Activated naive CD4-positive, alpha-beta T cell treated with anti-CD3 and anti-CD28 coated beads, Interleukin-2, amount 10 ng/mL, durations not matched to agents 7 days and 5 days (primary cell): ENCODE measurements around the gene SLC8A1.

ENCODE experiments used
- CTCF ChIA-PET: fragments of 350-600 bp; sonication (Branson Sonifier 250); formaldehyde crosslinking; loops from one replicate; lab custom pipeline; 2021; ENCODE audit warnings: antibody characterized with exemption; lab: Charles Lee
- DNase-seq: peaks from one replicate; pipeline ENCODE4 v3.0.0-alpha.2; 2020
- H3K27ac Mint-ChIP-seq: one replicate; pipeline ENCODE4 v1.8.0; 2021; ENCODE audit warnings: mild to moderate bottlenecking, moderate library complexity, mixed read lengths
- H3K27me3 Mint-ChIP-seq: one replicate; pipeline ENCODE4 v1.8.0; 2021; ENCODE audit warnings: mild to moderate bottlenecking, mixed read lengths
- H3K36me3 Mint-ChIP-seq: one replicate; pipeline ENCODE4 v1.8.0; 2021; ENCODE audit warnings: mixed read lengths
- H3K4me1 Mint-ChIP-seq: one replicate; pipeline ENCODE4 v1.8.0; 2021; ENCODE audit warnings: mixed read lengths
- H3K4me3 Mint-ChIP-seq: one replicate; pipeline ENCODE4 v1.8.0; 2021; ENCODE audit warnings: mild to moderate bottlenecking, moderate library complexity, mixed read lengths
- H3K9me3 Mint-ChIP-seq: one replicate; pipeline ENCODE4 v1.8.0; 2021; ENCODE audit warnings: mixed read lengths

SLC8A1 gene

GRCh38 chr2:40276076-40276475, 175.8 kb downstream of the SLC8A1 start:
- CTCF ChIA-PET, result no interaction called here
- no peak for DNase-seq
- Mint-ChIP-seq H3K4me1 (no peaks in the 10 kb centered on the region), H3K4me3 (no peak overlapping the region), H3K36me3 (no peaks in the 10 kb centered on the region), H3K9me3 (no peaks in the 10 kb centered on the region), H3K27ac (no peak overlapping the region), H3K27me3 (no peaks in the 10 kb centered on the region)

DNA sequence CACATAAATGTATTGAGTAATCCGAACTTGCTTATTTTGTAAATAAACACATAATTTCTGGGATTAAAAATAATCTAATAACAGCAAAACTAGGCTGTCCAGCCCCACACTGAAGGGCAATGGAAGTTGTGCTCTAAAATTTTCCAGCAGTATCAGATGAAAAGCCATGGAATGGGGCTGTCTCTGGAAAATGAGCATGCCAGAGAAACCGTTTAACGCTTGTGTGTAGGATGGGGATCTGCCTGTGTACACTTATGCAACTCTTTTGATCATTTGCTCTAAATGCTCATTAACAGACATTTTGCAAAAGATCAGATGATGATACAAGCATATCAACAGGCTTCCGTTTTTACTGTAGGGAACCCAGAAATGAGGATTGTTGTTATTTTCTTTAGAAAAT, 177.6 kb downstream of the SLC8A1 start:
- CTCF ChIA-PET, result no interaction called here
- Mint-ChIP-seq H3K27ac (no peak overlapping the region), H3K27me3 (no peaks in the 10 kb centered on the region), H3K4me1 (no peaks in the 10 kb centered on the region), H3K4me3 (no peak overlapping the region), H3K9me3 (no peaks in the 10 kb centered on the region), H3K36me3 (no peaks in the 10 kb centered on the region)
- no peak for DNase-seq

DNA sequence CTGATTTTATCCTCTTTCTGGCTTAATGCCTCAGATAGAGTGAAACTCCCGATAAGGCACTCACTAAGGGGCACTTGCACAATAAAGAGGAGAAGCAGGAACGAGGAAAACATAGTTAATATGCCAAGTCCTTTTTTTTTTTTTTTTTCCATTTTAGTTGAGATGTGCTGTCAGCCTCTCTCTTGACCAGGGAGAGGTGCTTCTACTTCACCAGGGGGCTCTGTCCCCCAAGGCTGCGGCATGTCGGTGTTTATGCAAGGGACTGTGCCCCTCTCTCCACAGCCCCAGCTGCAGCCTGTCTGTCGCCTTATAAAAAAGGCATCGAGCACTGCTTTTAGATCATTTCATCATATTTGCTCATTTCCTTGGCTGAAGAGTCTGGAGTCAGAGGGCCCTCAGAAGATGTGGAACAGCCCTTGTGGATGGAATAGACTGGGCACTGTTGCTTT, 178.1 kb downstream of the SLC8A1 start:
- CTCF ChIA-PET, result no interaction called here
- H3K36me3 Mint-ChIP-seq, result no peaks in the 10 kb centered on the region
- H3K4me3 Mint-ChIP-seq, result no peak overlapping the region
- no peak overlapping the region for H3K27ac Mint-ChIP-seq
- H3K27me3 Mint-ChIP-seq, result no peaks in the 10 kb centered on the region
- no peak for DNase-seq
- no peaks in the 10 kb centered on the region for H3K9me3 Mint-ChIP-seq
- H3K4me1 Mint-ChIP-seq, result no peaks in the 10 kb centered on the region

DNA sequence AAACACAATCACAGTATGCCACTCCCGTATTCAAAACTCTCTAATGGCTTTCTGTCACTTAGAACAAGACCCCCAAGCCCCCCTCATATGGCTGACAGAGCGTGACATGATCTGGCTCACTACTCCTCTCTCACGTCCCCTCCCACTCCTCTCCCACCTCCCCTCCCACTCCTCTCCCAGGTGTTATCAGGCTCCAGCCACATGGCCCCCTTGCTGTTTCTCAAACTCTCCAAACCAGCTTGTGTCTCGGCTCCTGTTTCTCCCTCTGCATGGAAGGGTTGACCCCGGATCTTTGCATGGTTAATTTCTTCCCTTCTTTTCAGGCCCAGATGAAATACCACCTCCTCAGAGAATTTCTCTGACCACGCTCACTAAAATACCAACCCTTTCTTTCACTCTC, 180.8 kb downstream of the SLC8A1 start:
- Mint-ChIP-seq H3K4me1 (no peaks in the 10 kb centered on the region), H3K9me3 (no peaks in the 10 kb centered on the region), H3K36me3 (no peaks in the 10 kb centered on the region), H3K4me3 (no peak overlapping the region), H3K27me3 (no peaks in the 10 kb centered on the region), H3K27ac (no peak overlapping the region)
- DNase-seq, result no peak
- CTCF ChIA-PET, result no interaction called here

- no peaks in the 10 kb centered on the region for H3K4me1 Mint-ChIP-seq
- H3K36me3 Mint-ChIP-seq, result no peaks in the 10 kb centered on the region
- CTCF ChIA-PET, result no interaction called here
These were observed 181.5 kb downstream of the SLC8A1 start for GRCh38 chr2:40270372-40270771.

GRCh38 chr2:40268566-40268965, 183.3 kb downstream of the SLC8A1 start:
- Mint-ChIP-seq H3K4me1 (no peaks in the 10 kb centered on the region), H3K27me3 (no peaks in the 10 kb centered on the region), H3K9me3 (no peaks in the 10 kb centered on the region), H3K27ac (no peak overlapping the region), H3K36me3 (no peaks in the 10 kb centered on the region), H3K4me3 (no peak overlapping the region)
- DNase-seq, result no peak
- CTCF ChIA-PET, result no interaction called here

More at GRCh38 chr2:40270372-40270771, 181.5 kb downstream of the SLC8A1 start:
- no peak for DNase-seq
- Mint-ChIP-seq H3K9me3 (no peaks in the 10 kb centered on the region), H3K27me3 (no peaks in the 10 kb centered on the region), H3K4me3 (no peak overlapping the region), H3K27ac (no peak overlapping the region)

- CTCF ChIA-PET, result no interaction called here
- H3K4me3 Mint-ChIP-seq, result no peak overlapping the region
- no peaks in the 10 kb centered on the region for H3K9me3 Mint-ChIP-seq
- no peaks in the 10 kb centered on the region for H3K4me1 Mint-ChIP-seq
- no peaks in the 10 kb centered on the region for H3K36me3 Mint-ChIP-seq
- H3K27ac Mint-ChIP-seq, result no peak overlapping the region
- no peaks in the 10 kb centered on the region for H3K27me3 Mint-ChIP-seq
- DNase-seq, result no peak
These were observed 185.7 kb downstream of the SLC8A1 start for GRCh38 chr2:40266201-40266600.

- CTCF ChIA-PET, result no interaction called here
- H3K4me1 Mint-ChIP-seq, result no peaks in the 10 kb centered on the region
- no peaks in the 10 kb centered on the region for H3K9me3 Mint-ChIP-seq
- H3K36me3 Mint-ChIP-seq, result no peaks in the 10 kb centered on the region
- no peak overlapping the region for H3K4me3 Mint-ChIP-seq
- no peak for DNase-seq
- no peaks in the 10 kb centered on the region for H3K27me3 Mint-ChIP-seq
- H3K27ac Mint-ChIP-seq, result no peak overlapping the region
These were observed 186.3 kb downstream of the SLC8A1 start for GRCh38 chr2:40265602-40266001.

GRCh38 chr2:40261042-40261441, 190.8 kb downstream of the SLC8A1 start:
- no peak overlapping the region for H3K27ac Mint-ChIP-seq
- H3K4me3 Mint-ChIP-seq, result no peak overlapping the region
- H3K36me3 Mint-ChIP-seq, result no peaks in the 10 kb centered on the region
- CTCF ChIA-PET, result no interaction called here
- no peaks in the 10 kb centered on the region for H3K9me3 Mint-ChIP-seq
- no peak for DNase-seq
- no peaks in the 10 kb centered on the region for H3K27me3 Mint-ChIP-seq
- no peaks in the 10 kb centered on the region for H3K4me1 Mint-ChIP-seq

DNA sequence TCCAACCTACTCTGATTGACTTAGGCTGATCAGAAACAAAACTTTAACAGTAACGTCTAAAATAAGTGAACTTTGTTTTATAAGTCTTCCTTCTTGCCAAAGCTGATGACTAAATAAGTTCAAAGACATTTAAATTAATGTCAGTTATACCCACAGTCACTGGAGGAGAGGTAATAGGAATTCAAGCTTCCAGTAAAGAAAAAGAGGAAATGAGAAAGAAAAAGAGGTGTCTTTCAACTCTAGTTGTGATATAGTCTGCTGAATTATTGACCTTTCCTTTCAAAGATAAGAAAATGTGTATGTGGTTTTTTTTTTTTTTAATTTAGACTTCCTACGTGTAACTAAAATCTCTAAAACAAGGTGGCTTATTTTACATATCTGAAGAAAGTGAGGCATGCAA, 191.5 kb downstream of the SLC8A1 start:
- Mint-ChIP-seq H3K27me3 (no peaks in the 10 kb centered on the region), H3K36me3 (no peaks in the 10 kb centered on the region), H3K4me1 (no peaks in the 10 kb centered on the region), H3K27ac (no peak overlapping the region), H3K9me3 (no peaks in the 10 kb centered on the region), H3K4me3 (no peak overlapping the region)
- CTCF ChIA-PET, result interaction anchor here (0.6 kb wide), 1 partner anchor 347 kb away, joined by 3 read pairs; no protein-coding TSS in a partner anchor
- DNase-seq, result no peak

DNA sequence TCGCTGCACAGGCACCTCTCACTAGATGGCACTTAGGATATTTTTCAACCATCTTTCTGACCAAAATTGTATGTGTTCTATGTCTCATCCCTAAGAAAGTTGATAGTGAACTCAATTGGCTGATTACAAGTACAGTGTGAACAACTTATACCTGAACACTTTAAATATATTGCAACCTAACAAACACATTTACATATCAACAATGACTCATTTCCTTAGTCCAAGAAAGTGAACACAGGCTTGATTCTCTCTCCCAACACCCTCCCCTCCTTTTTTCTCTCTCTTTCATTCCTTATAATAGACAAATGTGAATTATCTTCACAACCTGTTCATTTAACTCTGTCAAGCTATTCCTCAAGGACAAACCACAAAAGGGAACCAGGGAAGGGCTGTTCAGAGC, 192.0 kb downstream of the SLC8A1 start:
- CTCF ChIA-PET, result no interaction called here
- Mint-ChIP-seq H3K27ac (no peak overlapping the region), H3K36me3 (no peaks in the 10 kb centered on the region), H3K4me1 (no peaks in the 10 kb centered on the region), H3K27me3 (no peaks in the 10 kb centered on the region), H3K9me3 (no peaks in the 10 kb centered on the region), H3K4me3 (no peak overlapping the region)
- DNase-seq, result no peak

DNA sequence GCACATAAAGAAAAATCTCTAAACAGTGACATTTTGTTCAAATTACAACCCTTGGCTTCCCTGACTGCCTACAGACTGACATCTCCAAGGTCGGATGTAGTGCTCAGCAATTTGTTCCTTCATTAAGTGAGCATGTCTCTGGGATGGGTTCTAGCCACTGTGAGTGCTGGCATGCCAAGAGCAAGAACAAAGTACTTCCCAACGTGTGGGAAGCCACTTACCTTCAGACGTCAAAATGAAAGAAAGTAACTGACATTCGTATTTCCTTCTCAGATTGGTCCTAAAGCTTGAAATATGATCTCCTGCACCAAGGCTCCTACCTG, 193.8 kb downstream of the SLC8A1 start:
- H3K4me1 Mint-ChIP-seq, result no peaks in the 10 kb centered on the region
- DNase-seq, result no peak
- no peaks in the 10 kb centered on the region for H3K9me3 Mint-ChIP-seq
- no peak overlapping the region for H3K4me3 Mint-ChIP-seq
- H3K27ac Mint-ChIP-seq, result no peak overlapping the region
- H3K27me3 Mint-ChIP-seq, result no peaks in the 10 kb centered on the region
- H3K36me3 Mint-ChIP-seq, result no peaks in the 10 kb centered on the region
- CTCF ChIA-PET, result interaction anchor here (0.6 kb wide), 1 partner anchor 622 kb away, joined by 4 read pairs; no protein-coding TSS in a partner anchor

GRCh38 chr2:40257340-40258134, 194.4 kb downstream of the SLC8A1 start:
- Mint-ChIP-seq H3K4me1 (no peaks in the 10 kb centered on the region), H3K27ac (no peak overlapping the region)
- CTCF ChIA-PET, result interaction anchor here (0.6 to 1.4 kb wide), 2 partner anchors 13 to 193 kb away, joined by 3 read pairs; no protein-coding TSS in a partner anchor

DNA sequence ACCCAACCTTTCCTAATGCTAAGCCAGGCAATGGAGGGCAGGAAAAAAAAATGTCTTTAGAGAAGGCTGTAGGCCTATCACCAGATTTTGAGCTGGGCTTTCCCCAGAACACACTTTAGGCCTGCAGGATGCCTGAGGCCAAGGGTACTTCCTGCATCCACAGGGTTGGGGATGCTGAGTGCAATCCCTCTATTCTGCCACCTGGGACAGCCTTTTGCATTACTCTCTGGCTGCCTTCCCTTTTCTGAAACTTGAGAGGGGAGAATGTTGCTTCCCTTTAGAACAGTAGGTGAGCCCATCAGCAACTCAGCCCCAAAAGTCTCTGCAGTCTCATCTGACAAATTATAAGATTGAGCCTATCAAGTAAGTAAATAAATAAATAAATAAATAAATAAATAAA, 195.2 kb downstream of the SLC8A1 start:
- DNase-seq, result no peak
- CTCF ChIA-PET, result interaction anchor here (0.6 to 1.4 kb wide), 2 partner anchors 12 to 194 kb away, joined by 3 read pairs; no protein-coding TSS in a partner anchor
- H3K27me3 Mint-ChIP-seq, result no peaks in the 10 kb centered on the region
- H3K36me3 Mint-ChIP-seq, result no peaks in the 10 kb centered on the region
- H3K27ac Mint-ChIP-seq, result no peak overlapping the region
- no peaks in the 10 kb centered on the region for H3K9me3 Mint-ChIP-seq
- H3K4me1 Mint-ChIP-seq, result no peaks in the 10 kb centered on the region
- no peak overlapping the region for H3K4me3 Mint-ChIP-seq

More at GRCh38 chr2:40257340-40258134, 194.4 kb downstream of the SLC8A1 start:
- H3K27me3 Mint-ChIP-seq, result no peaks in the 10 kb centered on the region
- no peaks in the 10 kb centered on the region for H3K9me3 Mint-ChIP-seq
- no peak overlapping the region for H3K4me3 Mint-ChIP-seq
- no peaks in the 10 kb centered on the region for H3K36me3 Mint-ChIP-seq
- DNase-seq, result no peak

DNA sequence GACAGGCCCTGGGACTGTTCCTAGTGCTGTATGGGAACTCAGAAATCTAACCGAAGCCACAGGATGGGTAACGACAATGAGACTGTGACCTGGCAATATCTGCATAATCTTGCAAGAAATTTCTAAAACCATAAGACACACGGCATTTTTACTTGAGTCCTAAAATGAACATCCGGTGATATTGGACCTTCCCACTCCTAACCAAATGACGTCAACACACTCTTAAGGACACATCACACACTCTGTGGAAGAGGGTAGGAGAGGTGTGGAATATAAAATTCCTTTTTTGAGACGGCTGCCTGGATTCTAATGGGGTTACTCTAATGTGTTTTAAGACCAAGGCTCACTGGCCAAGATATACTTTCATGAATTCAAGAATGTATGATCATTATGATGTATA, 195.9 kb downstream of the SLC8A1 start:
- Mint-ChIP-seq H3K36me3 (no peaks in the 10 kb centered on the region), H3K9me3 (no peaks in the 10 kb centered on the region), H3K27ac (no peak overlapping the region), H3K27me3 (no peaks in the 10 kb centered on the region), H3K4me1 (no peaks in the 10 kb centered on the region), H3K4me3 (no peak overlapping the region)
- no peak for DNase-seq
- CTCF ChIA-PET, result interaction anchor here (1.4 kb wide), 1 partner anchor 11 kb away, joined by 3 read pairs; no protein-coding TSS in a partner anchor
